GM21423 (cell line): ENCODE data around the gene LRRC8B.
A peak's percentile ranks its signal among the peaks of the same experiment; 100 is the strongest.
"Not testable (repeated sequence)": the region's sequence is repeated elsewhere in the genome, so short reads cannot be mapped to it uniquely, and the experiment has no call there.

Source experiments
- ATAC-seq: cut with Tn5 transposase; IDR thresholded peaks from one replicate; pipeline ENCODE4 v1.9.1; 2021; ENCODE audit warnings: mild to moderate bottlenecking, moderate library complexity; ENCODE audit not compliant: unreplicated experiment

LRRC8B gene

DNA sequence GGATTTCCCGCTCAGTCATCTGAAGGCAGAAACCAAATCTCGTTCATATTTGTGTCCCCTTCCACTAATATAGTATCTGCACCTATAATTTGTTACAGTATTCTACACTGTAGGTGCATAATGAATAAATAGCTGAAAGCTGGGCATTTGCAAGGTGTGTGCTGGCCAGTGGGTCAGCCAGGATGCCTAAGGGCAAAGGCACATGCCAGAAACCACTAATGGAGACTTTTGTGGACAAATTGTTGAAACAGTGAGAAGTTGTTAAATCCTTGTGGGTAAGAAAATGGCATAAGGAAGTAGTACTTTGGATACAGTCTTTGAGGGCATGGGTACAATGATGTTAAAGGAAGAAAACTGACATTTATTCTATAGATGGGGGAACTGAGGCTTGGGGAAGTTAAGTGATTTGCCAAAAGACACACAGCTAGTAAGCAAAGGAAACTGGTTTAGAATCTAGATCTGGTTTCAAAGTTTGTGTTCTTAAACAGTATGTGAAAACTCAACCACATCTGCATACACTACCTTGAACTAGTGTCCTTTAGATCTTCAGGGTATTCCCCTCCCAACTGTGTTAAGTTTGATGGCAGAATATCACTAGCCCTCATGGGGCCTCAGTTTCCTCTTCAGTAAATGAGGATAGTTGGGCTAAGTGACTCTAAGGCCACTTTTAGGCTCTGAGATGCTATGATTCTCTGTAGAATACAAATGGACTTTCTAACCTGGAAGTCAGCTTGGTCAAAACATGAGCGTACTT, 81.8 kb downstream of the LRRC8B start:
- ATAC-seq = no peak

- ATAC-seq = no peak
Measured at GRCh38 chr1:89607156-89607555, 82.5 kb downstream of the LRRC8B start.

DNA sequence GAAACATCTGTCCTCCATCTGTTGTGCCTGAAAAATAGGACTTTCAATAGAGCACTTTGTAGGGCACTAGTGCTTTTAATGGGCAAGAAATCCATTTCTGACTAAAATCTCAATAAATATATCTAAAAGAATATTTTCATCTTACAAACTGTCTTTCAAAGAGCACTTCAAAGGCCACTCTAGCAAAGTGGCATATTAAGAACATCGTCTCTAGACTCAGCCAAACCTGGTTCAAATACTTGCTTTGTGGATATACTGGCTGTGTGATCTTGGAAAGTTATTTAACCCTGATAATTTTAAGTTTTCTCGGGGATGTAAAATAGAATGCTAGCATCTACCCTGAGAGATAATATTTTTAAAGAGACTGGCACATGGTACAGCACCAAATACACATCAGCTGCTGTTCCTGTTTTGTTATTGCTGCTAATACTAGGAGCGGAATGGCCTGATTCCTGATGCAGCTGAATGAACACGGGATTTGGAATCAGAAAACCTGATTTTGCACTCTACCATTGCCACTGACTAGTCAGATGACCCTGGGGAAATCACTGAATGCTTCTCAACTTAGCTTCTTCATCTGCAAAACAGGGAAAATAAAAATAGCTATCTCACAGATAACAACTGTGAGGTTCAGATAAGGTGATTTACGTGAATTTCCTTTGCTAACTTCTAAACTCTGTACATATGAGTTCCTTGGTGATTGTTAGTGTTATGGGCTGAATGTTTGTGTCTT, 83.1 kb downstream of the LRRC8B start:
- no peak for ATAC-seq

- ATAC-seq = no peak
Measured at GRCh38 chr1:89608319-89608983, 83.8 kb downstream of the LRRC8B start.

DNA sequence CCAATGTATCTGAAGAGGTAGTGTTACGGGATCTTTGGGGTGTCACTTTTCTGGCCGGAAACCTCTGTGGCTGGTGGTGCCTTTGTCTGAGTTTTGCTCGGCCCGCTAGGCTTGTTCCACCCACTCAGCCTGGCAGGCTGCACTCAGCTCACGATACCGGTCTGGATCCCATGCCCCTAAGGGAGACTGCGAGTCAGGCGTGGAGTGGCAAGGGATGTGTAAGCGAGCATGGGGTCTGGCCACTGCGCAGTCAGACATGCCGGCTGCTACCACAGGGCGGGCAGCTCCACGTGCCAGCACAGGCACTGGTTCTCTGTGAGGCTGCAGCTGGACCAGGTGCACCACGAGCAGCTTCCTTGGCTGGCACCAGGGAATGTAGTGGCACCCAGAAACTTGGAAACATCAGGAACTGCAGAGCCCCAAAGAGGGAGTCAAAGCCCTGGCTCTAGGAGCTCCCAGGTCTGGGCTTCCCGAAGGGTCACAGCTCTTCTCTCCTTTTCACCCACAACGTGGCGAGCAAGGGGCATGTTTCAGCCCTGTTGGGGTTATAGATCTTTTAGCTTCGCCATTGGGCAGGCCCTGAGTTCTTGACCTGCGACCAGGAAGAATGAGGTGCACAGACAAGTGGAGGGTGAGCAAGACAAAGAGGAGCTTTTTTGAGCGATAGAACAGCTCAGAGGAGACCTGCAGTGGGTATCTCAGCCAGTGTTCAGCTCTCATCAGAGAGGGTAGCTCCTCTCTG, 84.5 kb downstream of the LRRC8B start:
- ATAC-seq = no peak

- ATAC-seq = no peak
Measured at GRCh38 chr1:89609781-89610456, 85.3 kb downstream of the LRRC8B start.

GRCh38 chr1:89610457-89611011, 85.9 kb downstream of the LRRC8B start:
- no peak for ATAC-seq

DNA sequence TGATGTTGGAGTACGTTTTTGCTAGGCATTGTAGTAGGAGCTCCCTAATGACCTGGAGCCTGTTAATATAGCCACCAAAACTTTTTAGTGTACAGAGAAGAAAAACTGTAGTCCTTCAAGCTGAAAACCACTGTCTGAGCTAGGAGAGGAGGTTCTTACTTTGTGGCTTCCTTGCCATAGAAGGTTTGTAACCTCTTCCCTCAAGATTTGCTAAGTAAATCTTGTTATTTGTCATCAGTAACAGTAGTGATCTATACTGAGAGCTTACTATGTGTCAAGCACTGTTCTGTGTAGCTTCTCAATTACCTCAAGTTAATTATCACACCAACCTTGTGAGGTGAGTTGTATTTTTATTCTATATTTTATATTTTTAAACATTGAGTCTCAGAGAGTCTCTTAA, 87.1 kb downstream of the LRRC8B start:
- ATAC-seq = peak; percentile 98

DNA sequence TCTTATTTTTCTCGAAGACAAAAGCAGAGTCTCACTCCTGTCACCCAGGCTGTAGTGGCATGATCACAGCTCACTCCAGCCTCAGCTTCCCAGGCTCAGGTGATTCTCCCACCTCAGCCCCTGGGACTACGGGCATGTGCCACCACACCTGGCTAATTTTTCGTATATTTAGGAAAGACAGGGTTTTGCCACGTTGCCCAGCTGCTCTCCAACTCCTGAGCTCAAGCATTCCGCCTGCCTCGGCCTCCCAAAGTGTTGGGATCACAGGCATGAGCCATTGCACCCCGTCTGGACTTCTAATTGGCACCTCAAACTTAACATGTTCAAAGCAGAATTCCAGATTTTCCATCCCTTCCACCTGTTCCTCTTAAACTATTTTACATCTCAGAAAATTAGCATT, 89.3 kb downstream of the LRRC8B start:
- no peak for ATAC-seq

DNA sequence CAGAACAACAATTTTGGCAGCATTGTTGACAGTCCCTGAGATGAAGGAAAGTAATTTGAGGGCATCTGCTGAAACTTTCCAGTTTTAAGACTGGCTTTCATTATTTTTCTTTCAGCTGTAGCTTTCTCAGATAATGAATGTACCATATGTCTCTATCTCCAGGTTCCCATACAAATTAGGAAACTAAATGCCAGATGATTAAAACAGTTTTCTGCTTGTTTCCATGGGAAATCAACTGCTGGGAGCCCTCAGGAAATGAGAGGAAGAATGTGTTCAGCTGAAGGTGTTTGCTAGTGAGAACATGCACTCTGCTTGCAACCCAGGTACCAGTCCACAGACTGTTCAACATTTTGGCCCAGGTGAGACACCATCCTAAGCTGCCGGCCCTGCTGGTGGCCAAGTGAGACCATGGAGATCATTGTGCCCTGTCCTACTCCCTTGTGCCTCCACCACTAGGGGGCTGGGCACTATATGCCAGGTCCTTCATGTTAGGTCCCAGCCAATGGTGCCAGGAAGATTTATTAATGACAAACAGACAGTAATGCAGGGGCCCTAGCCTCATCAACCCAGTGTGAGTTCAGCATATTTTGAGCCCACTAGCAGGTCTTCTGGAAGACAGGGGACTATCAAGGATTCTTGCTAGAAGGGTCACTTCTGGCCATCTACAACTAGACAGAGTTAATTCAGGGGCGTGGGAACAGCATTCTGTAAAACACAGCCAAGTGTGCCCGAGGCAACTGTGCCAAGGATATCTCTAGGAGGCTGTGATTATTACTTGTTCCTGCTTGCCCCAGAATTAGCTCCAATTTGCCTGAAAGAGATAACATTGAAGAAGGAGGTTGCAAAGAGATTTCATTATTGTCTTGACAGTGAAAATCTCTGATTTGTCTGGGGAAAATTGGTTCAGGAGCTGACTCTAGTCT, 91.3 kb downstream of the LRRC8B start:
- no peak for ATAC-seq

- no peak for ATAC-seq
Measured at GRCh38 chr1:89616844-89617627, 92.4 kb downstream of the LRRC8B start.

GRCh38 chr1:89620664-89621063, 96.0 kb downstream of the LRRC8B start:
- no peak for ATAC-seq

DNA sequence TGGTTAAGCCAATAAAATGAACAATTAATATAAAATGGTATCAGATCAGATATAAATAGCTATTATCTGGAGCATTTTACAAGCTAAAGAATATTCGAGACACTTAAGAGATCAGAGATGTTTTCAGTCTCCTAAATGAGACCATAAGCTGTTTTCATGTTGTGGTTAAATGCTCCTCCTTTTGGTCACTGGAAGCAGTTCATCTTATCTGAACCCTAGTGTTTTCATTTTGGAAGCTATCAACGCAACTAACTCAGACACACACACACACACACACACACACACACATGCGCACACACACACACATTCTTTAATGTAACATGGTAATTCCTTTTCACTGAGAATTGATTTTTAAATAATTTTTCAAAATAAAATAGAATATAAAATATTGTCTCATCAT, 98.3 kb downstream of the LRRC8B start:
- no peak for ATAC-seq

DNA sequence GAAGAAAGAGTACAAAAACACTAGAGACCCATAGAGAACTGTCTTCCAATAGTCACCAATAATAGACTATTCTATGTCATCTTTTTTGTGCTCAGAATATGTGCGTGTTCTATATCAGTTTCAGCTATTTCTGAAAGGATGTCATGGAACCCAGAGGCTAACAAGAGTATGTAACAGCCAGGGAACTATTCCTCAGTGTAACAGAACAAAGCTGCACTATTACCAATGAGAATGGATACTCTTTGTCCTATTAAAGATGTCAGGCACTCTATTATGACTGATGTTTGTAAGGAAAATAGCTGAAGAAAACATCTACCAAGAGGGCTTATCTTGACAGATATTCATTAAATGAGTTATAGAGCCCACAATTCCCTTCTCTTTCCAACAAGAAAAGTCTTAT, 99.7 kb downstream of the LRRC8B start:
- ATAC-seq = no peak

- no peak for ATAC-seq
Measured at GRCh38 chr1:89624715-89625323, 100.2 kb downstream of the LRRC8B start.

GRCh38 chr1:89627596-89627962, 103.0 kb downstream of the LRRC8B start:
- ATAC-seq = no peak

- ATAC-seq = no peak
Measured at GRCh38 chr1:89629146-89629545, 104.5 kb downstream of the LRRC8B start.

- not testable (repeated sequence) for ATAC-seq
Measured at GRCh38 chr1:89629600-89629999, 105.0 kb downstream of the LRRC8B start.
